NCI-H748 (cell line): ENCODE measurements around the gene RILPL1.
"Not testable (repeated sequence)": the region's sequence is repeated elsewhere in the genome, so short reads cannot be mapped to it uniquely, and the experiment has no call there.

ENCODE experiments used
- DNase-seq: peaks from one replicate; lab custom pipeline; 2025; ENCODE audit not compliant: unreplicated experiment; lab: John Stamatoyannopoulos, UW

RILPL1 gene

DNA sequence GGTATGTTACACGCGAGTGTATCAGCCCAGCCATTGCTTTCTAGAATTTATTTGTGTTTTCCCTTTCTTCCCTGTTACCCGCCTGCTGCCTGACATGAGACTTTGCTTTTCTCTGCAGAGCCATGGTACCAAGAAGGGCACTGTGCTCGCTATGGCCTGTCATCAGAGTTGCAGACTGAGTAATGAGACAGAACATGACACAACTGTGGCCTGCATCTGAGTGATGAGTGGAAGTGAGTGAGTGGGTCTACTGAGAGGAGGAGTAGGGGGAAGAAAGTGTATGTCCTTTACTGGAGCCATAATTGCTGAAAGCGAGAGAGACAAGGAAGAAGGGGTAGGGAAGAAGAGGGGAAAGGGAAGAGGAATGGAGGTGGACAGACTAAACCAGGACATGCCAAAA lies 2.9 kb downstream of the RILPL1 start:
- DNase-seq: no peak

DNA sequence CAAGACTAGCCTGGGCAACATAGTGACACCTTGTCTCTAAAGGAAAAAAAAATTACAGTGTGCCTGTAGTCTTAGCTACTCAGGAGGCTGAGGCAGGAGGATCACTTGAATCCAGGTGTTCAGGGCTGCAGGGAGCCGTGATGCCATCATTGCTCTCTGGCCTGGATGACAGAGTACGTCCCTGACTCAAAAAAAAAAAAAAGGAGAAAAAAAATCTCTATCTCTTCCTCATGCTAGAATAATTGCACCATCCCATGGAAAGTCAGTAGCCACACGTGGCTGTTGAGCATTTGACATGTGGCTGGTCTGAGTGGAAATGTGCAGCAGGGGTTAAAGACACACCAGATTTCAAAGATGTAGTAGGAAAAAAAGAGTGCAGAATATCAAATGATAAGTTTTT lies 3.8 kb downstream of the RILPL1 start:
- DNase-seq: no peak

DNA sequence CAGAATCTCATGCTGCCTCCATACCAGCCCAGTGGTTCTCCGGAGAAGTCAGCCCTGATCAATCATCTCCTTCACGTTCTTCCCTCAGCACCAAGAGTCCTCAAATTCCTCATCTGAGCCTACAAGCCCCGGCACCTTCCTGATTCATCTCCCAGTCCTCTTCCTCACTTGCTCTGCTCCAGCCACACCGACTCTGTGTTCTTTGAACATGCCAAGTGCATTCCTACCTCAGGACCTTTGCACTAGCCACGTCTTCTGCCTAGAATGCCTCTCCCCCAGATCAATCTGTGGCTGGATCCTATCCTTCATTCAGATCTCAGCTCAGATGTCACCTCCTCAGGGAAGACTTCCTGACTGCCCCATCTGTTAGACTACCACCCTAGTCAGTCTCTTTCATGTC lies 4.7 kb downstream of the RILPL1 start:
- no peak for DNase-seq

DNA sequence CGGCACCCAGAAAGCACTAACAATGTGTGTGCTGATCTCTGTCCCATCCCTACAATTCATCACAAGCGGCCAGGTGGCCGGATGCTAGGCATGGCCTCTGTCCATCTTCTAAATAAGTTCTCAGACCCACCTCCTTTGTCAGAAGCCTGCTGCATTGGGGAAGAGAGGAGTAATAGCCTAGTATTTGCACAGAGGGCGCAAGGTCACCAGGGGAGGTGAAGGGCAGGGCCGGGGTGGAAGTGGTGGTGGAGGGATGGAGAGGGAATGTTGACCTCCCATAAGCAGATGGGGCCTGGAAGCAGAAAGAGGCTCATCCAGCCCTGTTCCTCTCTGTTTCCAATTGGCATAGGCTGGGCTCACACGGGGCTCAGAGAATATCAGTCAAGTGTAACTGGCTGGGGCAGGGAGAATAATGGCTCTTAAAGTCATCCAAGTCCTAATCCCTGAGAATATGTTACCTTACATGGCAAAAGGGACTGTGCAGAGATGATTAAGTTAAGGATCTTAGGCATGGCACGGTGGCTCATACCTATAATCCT lies 6.9 kb downstream of the RILPL1 start:
- DNase-seq: no peak

DNA sequence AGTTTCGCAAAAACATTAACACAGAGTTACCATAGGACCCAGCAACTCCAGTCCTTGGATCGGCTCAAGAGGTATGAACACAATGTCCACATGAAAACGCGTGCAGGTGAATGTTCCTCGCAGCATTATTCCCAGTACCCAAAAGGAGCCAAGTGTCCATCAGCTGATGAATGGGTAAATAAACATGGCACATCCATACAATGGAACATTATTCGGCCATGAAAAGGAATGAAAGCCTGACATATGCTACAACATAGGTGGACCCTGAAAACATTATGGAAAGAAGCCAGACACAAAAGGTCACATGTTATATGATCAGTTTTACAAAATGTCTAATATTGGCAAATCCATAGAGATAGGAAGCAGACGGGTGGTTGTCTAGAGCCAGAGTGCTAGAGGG lies 9.1 kb downstream of the RILPL1 start:
- no peak for DNase-seq

DNA sequence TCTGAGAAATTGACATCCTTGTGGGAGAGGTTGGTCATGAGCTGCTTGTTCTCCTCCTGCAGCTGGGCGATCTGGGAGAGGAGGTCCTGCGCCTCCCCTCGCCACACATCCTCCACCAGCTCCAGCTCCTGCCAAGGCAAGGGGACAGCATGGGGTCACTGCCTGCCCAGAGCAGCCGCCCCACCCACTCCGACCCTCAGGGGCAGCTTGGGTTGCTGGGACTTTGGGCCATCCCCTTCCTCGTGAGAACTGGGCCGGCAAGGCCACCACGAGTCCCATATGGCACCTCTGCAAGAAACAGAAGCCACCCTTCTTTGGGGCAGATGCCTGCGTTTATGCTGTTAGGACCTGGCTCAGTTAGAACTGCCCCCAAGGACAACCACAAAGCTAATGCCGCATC lies 10.0 kb downstream of the RILPL1 start:
- no peak for DNase-seq

GRCh38 chr12:123522164-123522563 lies 11.4 kb downstream of the RILPL1 start:
- DNase-seq: no peak

DNA sequence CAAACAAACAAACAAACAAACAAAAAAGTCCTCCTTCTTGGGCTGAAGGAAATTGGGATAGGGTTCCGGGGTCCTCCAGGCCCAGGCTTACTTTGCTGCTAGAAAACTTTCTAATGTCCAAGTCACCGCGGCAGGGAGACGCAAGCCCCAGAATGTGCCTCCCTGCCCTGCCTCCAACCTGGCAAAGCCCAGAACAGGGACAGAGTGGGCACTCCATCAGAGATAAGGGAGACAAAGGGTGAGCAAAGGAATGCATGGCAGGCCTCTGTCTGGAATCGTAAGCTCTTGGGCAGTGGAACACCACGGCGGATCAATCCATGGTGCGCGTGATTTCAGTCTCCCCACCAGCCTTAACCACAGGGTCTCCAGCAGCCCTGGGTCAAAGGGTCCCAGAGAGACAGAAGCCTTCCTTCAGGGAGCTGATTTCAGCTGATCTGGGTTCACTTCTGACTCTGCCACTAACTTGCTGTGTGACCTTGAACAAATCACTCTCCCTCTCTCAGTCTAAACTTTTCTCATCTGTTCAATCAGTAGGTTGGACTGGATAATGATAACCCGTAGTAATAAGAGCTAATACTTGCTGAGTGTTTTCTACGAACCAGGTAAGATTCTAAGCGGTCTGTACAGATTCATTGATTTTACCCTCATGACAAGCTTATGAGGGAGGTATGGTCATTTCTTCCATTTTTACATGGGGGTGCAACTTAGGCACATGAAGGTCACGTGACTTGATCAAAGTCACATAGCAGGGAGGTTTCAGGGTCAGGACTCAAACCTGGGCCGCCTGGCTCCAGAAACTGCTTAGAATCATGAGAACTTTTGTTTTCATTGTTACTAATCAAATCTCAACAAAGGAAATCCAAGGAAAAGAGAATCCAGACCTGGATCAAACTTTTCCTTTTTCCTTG lies 12.7 kb downstream of the RILPL1 start:
- no peak for DNase-seq

DNA sequence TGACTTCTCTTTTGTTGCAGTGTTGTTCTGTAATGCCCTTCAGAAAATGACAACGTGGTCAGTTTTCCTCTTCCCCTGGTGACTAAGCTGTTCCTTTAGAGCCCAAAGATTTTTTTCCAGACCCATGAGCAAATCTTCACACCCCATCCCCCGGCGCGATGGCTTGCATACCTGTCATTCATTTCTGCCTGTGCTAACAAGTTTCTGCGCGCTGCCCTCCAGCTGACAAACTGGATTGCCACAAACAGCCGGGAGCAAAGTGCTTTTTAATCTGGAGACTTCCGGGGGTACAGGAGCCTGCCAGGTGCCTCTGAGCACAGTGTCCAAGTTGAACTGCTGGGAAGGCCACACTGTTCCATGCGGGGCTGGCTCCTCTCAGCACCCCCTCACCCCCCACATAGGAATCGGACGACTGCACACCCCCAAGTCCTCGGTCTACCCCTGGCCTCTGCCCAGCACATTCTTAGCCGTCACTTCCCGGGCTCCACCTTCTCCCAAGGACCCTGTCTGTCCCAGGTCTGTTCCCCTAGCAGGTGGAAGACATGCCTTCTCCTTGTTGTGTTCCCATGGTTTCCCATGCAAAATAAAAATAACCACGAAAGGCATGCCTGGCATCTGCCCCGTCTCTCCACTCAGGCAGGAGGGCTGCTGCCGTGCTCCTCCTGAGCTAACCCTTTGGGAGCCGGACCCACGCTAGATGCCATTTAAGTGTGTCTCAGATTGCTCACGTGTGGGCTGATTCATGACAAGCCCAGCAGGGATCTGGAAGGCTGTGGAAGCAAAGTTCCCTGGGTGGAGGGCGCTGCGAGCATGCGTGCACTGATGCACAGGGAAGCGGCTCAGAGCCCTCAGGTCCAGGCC lies 14.1 kb downstream of the RILPL1 start:
- no peak for DNase-seq

GRCh38 chr12:123516216-123516780 lies 17.2 kb downstream of the RILPL1 start:
- no peak for DNase-seq

GRCh38 chr12:123514582-123515221 lies 18.8 kb downstream of the RILPL1 start:
- not testable (repeated sequence) for DNase-seq

DNA sequence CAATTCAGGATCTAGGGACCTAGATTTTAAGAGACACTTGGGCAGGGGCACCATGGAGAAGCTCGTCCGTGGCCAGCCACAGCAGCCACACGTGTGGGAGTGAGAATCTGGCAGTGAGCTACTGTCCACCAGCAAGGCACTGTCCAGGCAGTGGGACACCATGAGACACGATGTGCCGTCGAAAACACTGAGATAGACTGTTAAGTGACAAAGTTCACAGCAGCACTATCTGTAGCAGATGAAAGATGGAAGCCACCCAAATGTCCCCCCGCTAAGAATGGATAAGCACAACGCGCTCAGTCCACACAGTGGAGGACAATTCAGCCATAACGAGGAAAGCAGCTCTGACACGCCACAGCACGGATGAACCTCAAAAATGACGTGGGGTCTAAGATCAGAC lies 19.7 kb downstream of the RILPL1 start:
- no peak for DNase-seq

DNA sequence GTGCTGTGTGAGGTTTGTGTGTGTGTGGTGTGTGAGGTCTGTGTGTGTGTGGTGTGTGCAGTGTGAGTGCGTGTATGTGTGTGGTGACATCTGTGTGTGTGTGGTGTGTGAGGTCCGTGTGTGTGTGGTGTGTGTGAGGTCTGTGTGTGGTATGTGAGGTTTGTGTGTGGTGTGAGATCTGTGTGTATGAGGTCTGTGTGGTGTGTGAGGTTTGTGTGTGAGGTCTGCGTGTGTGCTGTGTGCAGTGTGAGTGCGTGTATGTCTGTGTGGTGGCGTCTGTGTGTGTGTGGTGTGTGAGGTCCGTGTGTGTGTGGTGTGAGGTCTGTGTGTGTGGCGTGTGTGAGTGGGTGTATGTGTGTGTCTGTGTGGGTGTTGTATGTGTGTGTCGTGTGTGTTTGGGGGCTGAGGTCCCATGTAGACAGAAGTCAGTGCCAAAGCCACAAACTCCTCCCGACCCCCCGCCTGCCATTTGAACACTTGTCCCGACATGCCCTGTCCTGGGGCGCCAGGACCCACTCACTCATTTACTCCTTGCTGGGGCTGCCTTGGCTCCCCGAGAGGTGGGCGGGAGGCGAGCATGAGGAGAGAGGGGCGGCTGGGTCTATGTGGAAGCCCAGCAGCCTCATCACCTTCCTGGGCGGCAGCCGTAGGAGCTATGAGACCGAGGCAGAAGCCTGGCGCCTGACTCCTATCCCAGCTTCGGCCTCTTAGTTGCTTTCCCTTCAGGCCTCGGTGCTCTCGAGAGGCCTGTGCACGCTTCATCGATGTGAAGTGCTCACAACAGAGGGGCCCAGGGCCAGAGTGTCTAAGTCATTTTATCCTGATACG lies 20.5 kb downstream of the RILPL1 start:
- DNase-seq: no peak

GRCh38 chr12:123506843-123507236 lies 26.7 kb downstream of the RILPL1 start:
- no peak for DNase-seq

GRCh38 chr12:123506059-123506842 lies 27.3 kb downstream of the RILPL1 start:
- DNase-seq: no peak

DNA sequence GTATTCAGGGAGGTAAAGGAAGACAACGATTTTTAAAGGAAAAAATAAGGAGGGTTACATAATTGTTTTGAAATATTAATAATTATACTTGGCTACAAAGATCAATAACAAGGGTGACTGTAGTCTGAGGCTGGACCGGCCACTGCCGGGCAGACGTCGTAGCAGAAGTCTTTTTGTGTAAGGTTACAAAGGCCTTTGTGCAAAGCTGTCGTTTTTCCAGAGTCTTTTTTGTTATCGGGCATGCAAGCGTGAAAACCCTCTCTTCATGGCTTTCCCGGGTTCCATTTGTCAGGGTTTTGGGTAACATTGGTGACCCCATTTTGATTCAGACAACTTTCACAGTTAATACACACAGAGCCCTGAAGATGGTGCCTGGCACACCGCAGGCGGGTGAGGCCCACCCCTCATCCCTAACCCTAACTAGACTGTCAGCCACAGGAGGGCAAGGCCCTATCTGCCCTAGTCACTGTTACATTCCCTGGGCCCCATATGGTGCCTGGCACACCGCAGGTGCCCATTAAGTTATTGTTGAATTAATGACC lies 31.3 kb downstream of the RILPL1 start:
- no peak for DNase-seq

DNA sequence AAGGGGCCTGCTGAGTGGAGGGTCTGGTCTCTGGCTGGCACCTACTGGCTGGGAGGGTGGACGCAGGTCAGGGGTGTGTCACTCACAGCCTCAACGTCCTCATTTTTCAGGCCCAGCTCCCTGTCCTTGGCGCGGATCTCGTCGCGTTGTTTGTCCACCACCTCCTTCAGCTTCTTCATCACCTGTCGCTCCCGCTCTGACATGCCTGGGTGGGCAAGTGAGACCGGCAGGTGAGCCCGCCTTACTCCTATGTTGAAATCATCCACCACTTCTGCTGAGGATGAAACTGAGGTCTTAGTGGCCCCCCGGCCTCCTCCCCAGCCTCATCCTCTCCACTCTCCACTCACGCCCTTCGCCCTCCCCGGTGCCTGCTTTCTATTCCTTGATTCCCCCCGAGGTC lies 34.2 kb downstream of the RILPL1 start:
- DNase-seq: no peak

- DNase-seq: no peak
Measured at GRCh38 chr12:123498126-123498825, 35.2 kb downstream of the RILPL1 start.
